GM18499 (cell line): Measurements from ENCODE around the gene CHST15.
"Not testable (repeated sequence)": the region's sequence is repeated elsewhere in the genome, so short reads cannot be mapped to it uniquely, and the experiment has no call there.

ENCODE experiments used
- ATAC-seq: cut with Tn5 transposase; IDR thresholded peaks from one replicate; pipeline ENCODE4 v1.9.1; 2021; ENCODE audit warnings: moderate number of reproducible peaks; ENCODE audit not compliant: insufficient read depth, unreplicated experiment

The CHST15 gene

DNA sequence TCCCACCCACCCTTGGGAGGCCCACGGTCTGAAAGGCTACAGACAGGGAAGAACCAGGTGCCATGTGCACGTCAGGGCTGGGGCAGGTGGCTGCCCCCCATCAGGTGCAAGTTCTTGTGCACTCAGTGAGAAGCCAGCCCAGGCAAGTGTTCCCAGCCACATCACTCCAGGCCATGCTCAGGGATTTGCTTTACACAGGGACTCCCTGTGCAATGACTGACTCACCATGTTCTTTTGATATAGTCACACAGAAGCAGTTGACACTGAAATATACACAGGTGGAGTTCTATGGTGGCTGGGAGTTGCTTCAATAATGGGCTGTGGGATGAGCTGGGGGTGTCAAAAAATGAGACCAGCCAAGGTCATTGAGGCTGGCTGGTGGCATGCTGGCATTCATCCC is 8.0 kb upstream of the CHST15 start:
- no peak for ATAC-seq

GRCh38 chr10:124100651-124101050 is 7.3 kb upstream of the CHST15 start:
- ATAC-seq = not testable (repeated sequence)

DNA sequence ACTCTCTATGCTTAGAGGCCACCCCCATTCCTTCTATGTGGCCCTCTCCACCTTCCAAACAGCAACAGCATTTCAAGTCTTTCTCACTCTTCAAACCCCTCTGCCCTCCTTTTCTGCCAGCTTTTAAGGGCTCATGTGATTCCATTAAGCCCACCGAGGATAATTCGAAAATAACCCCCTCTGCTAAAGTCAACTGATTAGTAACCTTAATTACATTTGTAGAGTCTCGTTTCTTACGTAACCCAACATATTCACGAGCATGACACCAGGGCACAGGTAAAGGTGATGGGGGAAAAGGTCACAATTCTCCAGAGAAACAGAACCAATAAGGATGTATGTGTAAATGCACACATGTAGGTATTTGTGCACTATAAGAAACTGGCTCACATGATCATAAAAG is 6.7 kb upstream of the CHST15 start:
- no peak for ATAC-seq

- ATAC-seq = no peak
These were observed 6.2 kb upstream of the CHST15 start for GRCh38 chr10:124099604-124100003.

DNA sequence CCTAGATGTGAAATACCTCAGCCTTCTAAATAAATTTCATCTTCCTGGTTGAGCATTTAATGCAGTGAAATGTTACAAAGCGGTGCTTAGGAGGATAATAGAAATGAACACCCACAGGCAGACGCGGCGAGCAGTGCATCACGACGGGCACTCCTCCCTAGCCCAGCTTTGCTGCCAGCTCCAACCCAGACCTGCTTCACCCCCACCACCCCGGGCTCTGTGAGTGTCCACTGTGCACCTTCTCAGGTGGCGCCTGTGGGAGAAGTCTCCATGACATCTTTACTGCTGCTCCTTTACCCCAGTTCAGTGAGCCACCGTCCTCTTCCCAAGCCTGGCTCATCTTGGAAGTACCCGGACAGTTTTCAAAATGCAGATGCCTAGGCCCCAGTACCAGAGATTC is 5.2 kb upstream of the CHST15 start:
- no peak for ATAC-seq

GRCh38 chr10:124097883-124098282 is 4.5 kb upstream of the CHST15 start:
- ATAC-seq = no peak

- no peak for ATAC-seq
These were observed 3.1 kb upstream of the CHST15 start for GRCh38 chr10:124096494-124096893.

DNA sequence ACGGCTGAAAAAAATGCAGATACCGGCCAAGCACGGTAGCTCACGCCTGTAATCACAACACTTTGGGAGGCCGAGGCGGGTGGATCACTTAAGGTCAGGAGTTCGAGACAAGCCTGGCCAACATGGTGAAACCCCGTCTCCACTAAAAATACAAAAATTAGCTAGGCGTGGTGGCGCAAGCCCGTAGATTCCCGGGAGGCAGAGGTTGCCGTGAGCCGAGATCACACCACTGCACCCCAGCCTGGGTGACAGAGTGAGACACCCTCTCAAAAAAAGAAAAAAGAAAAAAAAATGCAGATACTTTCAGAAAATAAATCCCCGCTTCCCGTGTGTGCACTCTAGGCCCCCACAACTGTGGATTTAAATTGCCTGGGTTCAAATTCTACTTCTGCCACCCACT is 2.4 kb upstream of the CHST15 start:
- ATAC-seq = not testable (repeated sequence)

DNA sequence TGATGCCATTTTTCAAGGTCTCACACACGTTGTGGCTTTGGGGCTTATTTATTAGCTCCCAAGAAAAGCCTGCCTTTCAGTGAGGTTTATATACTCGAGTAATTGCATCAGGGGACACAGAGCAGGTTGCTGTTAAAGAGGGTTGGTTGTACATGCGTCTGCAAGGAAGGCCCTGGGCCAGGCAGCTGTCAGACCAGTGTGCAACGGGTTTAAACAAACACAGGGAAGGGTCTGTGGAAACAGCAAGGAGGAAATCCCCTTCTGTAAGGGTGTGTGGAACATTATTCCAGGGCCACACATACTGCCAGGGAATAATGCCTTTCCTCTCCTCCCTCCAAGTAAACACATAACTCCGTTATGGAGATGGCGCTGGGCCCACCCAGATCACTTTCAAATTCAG is 1.7 kb upstream of the CHST15 start:
- no peak for ATAC-seq

DNA sequence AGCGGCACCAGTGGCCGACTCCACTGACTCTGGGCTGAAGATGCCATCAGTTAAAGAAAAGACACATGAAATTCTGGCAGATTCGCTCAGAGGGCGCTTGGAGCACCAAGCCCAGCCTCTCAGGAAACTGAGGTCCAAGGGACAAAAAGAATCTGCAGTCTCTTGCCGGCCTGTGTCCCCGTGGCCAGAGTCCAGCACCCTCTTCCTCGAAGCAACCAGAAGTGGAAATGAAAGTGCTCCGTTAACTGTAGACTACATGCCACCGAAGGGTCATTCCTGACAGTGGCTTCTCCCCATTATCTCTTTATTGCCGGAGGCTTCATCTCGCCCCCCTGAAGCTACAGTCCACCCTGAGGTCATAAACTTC is 1.0 kb upstream of the CHST15 start:
- ATAC-seq = no peak

GRCh38 chr10:124093774-124094418 is 498 bp upstream of the CHST15 start:
- not testable (repeated sequence) for ATAC-seq

DNA sequence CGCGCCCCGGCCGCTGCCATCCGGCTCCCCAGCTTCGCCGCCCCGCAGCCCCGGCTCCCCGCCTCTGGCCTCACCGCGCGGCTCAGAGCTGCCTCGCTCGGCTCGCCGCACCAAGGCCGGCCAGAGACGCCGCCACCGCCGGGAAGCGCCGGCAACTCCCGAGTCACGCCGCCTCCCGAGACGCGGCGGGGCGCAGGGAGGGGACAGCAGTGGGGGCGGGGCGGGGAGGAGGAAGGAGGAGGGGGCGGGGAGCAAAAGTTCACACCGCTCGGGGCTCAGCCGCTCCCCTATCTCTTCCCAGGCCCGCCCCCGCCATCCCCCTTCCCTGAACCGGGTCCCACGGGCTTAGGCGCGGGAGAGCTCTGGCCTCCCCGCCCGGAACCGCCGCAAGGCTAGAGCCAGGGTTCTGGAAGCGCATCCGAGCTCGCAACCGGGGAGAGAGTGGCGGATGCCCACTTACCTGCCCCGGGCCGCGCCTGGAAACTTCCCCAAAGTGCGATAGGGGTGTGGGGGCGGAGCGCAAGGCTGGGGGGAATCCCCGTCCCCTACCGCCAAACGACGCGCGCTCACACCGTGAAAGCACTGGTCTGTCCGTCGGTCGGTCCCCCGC is 1.0 kb downstream of the CHST15 start:
- no peak for ATAC-seq

GRCh38 chr10:124091646-124092249 is 1.6 kb downstream of the CHST15 start:
- ATAC-seq = no peak

GRCh38 chr10:124090601-124091209 is 2.7 kb downstream of the CHST15 start:
- no peak for ATAC-seq

DNA sequence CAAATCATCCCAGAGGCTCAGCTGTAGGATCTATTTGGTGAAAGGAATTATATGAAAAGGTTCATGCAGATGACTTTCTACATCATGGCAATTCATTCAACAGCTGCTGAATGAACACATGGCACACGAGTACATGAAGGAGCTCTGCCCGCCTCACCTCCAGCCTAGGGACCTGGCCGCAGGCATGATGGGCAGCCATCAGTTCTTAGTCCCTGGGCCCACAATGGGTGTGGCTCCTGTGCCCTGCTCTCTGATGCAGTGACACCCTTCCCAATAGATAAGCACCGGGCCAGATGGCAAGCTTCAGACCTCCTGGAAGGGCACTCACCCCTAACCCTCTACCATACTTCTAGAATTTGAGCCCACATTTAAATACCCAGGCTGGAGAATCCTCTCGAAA is 3.5 kb downstream of the CHST15 start:
- ATAC-seq = no peak

GRCh38 chr10:124088915-124089314 is 4.5 kb downstream of the CHST15 start:
- no peak for ATAC-seq

DNA sequence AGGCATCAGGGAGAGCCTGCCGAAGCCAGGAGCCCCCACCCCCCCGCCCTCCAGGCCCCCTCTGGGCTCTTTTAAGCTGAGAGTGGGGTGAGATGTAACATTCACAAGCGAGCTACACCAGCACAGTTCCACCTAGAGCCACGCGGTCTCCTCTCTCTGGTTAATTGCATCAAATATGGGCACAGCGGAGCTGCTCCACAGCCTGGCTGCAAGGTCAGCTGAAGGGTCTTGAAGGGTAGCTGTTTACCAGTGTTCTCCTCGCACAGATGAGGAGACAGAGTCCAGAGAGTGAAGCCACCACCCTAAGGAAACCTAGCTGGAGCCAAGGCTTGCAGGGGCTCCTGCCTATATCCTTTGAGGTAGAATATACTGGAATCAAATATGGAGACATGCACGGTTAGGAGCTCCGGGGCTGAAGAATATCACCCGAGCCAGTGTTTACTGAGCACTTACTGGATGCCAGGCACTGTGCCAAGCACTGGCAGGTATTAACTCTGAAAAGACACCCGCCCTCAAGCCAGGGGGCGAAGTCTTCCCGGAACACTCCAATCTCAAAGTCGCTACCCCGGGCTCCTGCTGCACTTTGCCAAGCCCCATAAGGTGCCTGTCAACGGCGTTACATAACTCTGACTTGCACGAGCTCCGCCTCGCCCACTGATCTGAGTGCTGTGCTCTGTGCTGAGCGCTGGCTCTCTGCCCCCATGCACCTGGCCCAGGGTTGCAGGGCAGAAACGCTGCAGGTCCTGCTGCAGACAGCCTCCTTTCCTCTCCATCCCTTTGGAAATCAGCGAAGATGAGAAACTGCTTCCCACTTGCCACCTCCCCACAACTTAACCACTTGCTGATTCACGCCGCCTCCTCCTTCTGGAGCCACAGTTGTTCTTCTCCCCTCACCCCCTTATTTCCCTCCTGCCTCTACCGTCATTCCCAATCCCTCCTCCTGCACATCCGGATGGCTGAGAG is 5.4 kb downstream of the CHST15 start:
- no peak for ATAC-seq

- no peak for ATAC-seq
These were observed 6.4 kb downstream of the CHST15 start for GRCh38 chr10:124086787-124087671.

DNA sequence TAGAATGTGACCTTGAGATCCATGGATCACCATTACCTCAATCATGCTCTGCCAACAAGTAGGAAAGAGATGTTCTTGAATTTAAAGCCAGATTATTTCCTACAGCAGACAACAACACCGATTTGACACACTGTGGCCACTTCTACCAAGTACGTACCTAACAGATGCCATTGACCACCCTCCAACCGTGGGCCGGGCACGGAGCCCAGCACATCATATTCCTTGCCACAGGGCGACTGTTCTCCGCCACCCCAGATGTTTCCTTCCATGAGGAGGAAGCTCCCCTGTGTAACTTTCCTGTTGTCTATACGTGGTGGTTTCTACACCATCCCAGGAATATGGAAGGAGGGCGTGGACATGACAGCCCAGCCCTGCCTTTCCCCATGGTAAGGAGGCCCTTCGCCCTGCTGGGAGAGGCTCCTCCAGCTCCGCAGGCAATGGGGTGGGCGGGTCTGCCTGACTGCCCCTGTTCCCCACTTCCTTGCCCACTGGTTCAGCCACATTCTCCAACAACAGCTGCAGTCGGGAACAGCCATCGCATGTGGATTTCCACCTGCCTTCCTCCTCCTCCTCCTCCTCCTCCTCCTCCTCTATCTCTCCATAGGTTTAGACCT is 7.2 kb downstream of the CHST15 start:
- ATAC-seq = no peak
